HG02798 (cell line): ENCODE measurements around the gene LRRC28.

ENCODE experiments used
- ATAC-seq: cut with Tn5 transposase; IDR thresholded peaks from one replicate; pipeline ENCODE4 v1.9.1; 2021; ENCODE audit warnings: mild to moderate bottlenecking; ENCODE audit not compliant: unreplicated experiment, poor library complexity

The LRRC28 gene

DNA sequence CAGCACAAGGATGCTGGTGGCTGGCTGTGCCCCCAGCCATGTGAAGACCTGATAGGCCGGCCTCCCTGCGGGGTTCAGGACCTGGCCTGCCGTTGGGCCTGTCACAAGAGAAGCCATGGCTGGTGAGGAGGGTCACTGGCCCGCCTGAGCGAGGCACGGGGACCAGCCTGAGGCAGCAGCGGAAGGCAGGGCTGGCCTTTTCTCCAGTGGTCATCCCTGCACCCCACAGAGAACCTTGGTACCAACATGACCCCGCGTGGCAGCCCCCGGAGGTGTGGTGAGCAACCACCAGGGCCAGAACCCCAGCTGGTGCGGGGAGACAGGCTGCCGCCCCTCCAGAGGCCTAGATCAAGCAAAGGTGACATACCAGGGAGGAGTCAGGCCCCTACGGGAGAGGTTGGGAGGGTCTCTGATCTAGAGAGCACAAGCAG, 180.4 kb downstream of the LRRC28 start:
- no peak for ATAC-seq

- no peak for ATAC-seq
These were observed 181.2 kb downstream of the LRRC28 start for GRCh38 chr15:99432271-99433025.

- no peak for ATAC-seq
These were observed 181.9 kb downstream of the LRRC28 start for GRCh38 chr15:99433026-99433756.

GRCh38 chr15:99433757-99434450, 182.6 kb downstream of the LRRC28 start:
- no peak for ATAC-seq

GRCh38 chr15:99434506-99435112, 183.3 kb downstream of the LRRC28 start:
- ATAC-seq, result no peak

GRCh38 chr15:99435113-99435695, 183.9 kb downstream of the LRRC28 start:
- no peak for ATAC-seq

GRCh38 chr15:99435877-99436541, 184.7 kb downstream of the LRRC28 start:
- no peak for ATAC-seq

DNA sequence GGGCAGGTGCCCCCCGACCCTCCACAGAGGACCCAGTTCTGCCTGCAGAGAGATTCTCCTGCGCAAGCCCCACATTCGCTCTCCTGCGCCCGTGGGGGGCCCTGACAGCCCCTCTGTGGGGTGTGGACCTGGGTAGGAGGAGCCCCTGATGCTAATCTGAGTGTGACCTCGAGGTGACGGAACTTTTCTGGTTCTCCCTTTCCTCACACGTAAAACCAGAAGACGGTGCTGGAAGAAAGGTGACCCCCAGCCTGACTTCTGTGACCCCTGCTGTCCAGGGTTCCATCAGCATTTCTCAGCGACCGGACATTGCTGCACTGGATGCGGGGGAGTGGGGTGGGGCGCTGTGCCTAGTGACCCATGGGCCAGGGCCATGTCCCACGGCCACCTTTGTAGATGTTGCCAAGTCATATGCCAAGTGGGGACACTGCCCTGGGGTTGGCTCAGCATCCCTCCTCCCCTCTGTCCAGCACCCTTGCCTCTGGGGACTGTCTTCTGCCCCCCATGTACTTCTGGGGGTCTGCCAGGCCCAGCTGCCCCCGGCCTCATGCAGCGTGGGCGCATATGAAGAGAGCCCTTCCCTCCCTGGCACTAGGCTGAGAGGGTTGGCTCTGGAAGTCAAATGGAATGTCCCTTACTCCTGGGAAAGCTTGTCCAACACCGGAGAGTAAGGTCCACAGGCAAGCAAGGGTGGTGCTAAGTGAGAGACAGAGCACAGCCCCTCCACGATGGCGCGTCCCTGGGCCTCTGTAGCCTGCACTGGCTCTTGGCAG, 185.4 kb downstream of the LRRC28 start:
- ATAC-seq, result no peak

DNA sequence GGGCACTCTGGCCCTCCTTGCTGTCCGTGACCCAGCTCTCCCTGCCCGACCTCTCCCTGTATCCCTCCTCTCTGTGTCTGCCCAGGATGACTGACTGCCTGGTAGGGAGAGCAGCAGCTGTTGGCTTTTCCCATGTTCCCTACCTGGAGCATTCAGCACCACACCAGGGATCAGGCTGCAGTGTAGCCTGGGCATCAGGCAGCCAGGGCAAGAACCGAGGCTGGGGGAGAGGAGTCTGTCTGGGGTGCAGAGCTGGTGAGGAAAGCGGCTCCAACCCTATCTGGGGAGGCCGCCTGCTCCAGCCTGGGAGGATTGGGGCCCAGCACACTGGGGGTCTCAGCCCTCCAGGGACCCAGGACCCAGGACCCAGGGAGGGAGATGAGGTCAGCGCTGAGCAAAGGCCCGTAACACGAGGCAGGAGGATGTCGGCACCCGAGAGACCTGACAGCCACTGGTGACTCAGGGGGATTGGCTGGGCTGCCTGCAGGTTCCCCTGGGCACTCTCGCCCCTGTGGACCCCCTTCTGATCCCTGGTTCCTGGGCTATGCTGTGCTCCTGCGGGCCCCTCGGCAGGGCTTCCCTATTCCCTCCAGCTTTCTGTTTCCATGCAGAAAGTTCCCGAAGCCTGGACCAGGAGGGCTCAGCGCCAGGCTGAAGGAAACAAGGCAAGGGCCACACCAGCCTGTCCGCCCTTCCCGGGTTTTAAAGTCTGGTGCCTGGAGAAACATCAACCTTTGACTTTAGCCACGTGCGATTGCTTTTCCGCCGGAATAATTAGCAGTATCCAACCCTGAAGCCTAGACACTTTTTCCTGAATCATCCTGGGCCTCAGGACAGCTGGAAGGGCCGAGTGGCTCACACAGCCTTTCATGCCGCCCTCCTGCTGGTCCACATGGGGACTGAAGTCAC, 186.3 kb downstream of the LRRC28 start:
- ATAC-seq, result no peak

- ATAC-seq, result no peak
These were observed 186.9 kb downstream of the LRRC28 start for GRCh38 chr15:99438224-99438585.

DNA sequence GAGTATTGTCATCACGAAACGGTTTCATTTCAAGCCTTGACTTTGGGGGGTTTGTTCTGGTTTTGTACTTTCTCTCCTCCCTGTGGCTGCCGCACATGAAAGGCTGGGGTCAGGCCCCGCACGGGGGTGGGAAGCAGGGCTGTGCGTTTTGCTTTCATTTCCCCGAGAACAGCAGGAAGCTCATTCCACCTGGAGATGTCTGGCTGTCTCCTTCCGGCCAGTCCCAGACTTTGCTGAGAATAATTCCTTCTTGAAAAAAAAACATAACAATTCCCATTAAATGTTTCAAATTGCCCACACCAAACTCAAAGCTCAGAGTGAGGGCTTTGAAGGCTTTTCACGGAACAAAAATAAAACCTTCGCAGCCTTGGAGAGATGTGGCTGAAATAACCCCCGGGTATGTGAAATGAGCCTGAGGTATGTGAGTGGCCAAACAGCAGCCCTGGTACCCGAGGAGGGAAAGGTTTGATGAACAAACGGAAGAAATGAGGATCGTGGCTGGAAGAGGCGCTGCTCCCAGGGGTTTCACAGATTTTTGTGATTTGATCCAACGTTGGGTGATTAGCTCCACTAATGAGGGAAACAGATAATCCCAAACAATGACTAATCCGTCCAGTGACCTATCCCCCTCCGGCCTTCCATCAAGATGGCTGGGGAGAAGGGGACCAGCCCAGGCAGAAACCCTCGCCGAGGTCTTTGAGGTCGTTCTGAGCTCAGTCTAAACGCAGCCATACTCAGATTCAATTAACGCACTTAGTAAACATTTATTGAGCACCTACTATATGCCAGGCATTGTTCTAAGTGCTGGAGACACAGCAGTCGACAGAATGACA, 187.6 kb downstream of the LRRC28 start:
- ATAC-seq, result no peak

DNA sequence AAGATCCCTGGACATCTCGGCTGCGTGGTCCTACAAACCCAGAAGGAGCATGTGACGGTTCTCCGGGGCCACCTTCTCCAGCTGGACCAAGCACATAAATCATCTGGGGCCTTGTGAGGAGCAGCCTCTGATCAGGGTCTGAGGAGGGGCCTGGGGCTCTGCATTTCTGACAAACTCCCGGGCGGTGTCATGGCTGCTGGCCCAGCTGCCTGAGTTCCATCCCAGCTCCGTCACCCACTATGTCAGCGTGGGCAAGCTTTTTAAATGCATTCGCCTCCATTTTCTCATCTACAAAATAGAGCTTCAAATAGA, 188.2 kb downstream of the LRRC28 start:
- no peak for ATAC-seq

DNA sequence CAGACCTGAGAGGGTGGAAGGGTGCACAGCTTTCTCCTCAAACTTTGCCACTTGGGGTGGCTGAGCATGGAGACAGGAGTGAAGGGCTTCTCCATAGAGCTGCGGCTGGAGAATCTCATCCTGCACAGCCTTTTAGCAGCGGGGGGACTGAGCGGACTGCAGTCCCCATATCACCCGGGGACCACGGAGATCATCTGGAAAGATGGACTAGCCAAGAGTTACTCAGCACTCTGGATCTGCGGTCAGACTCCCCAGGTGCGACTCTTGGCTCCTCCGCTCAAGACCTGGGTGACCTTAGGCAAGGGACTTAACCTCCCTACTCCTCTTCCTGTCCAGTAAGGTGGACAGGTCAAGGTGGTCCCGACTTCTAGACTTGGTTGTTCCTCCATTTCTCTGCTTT, 188.7 kb downstream of the LRRC28 start:
- ATAC-seq, result no peak
